ENCODE data around the gene FITM2.

GRCh38 chr20:44284032-44284431 lies 27.0 kb downstream of the FITM2 start:
- TF ChIP-seq POLR2A (IDR thresholded peaks at IDR 0.05; ENCODE audit: low read length) (no peak), GATA1 (IDR thresholded peaks at IDR 0.05; ENCODE audit: low read depth, low read length) (no peak)

Measured in erythroblast (primary cell).